GM18507 (cell line): ENCODE measurements around the gene ABHD6.
"Not testable (repeated sequence)": the region's sequence is repeated elsewhere in the genome, so short reads cannot be mapped to it uniquely, and the experiment has no call there.

Source experiments
- DNase-seq: peaks from one replicate; pipeline ENCODE4 v3.0.0; 2011; ENCODE audit warnings: low read depth; ENCODE audit not compliant: insufficient read length; ENCODE audit errors: extremely low spot score
- FAIRE-seq: peaks from 2 replicates; lab custom pipeline; 2011; peaks lifted over from hg19 to GRCh38; lab: Jason Lieb, UNC

Gene ABHD6

GRCh38 chr3:58237941-58238681, 519 bp downstream of the ABHD6 start:
- FAIRE-seq, result peak; percentile 62
- peak; percentile 39 for DNase-seq

GRCh38 chr3:58238830-58239229, 1.2 kb downstream of the ABHD6 start:
- FAIRE-seq (no peak), DNase-seq (no peak)

- FAIRE-seq (no peak), DNase-seq (no peak)
These were observed 3.9 kb downstream of the ABHD6 start for GRCh38 chr3:58241306-58242044.

- DNase-seq (no peak), FAIRE-seq (no peak)
These were observed 4.7 kb downstream of the ABHD6 start for GRCh38 chr3:58242340-58242739.

GRCh38 chr3:58242860-58243259, 5.3 kb downstream of the ABHD6 start:
- not testable (repeated sequence) for DNase-seq

GRCh38 chr3:58243976-58244585, 6.5 kb downstream of the ABHD6 start:
- DNase-seq, result no peak
- no peak for FAIRE-seq

More at GRCh38 chr3:58242860-58243259, 5.3 kb downstream of the ABHD6 start:
- not testable (repeated sequence) for FAIRE-seq

GRCh38 chr3:58246148-58247047, 8.8 kb downstream of the ABHD6 start:
- FAIRE-seq (no peak), DNase-seq (no peak)

GRCh38 chr3:58249358-58250092, 11.9 kb downstream of the ABHD6 start:
- no peak for DNase-seq
- FAIRE-seq, result no peak

- DNase-seq (no peak), FAIRE-seq (no peak)
These were observed 12.6 kb downstream of the ABHD6 start for GRCh38 chr3:58250093-58250707.

- FAIRE-seq (no peak), DNase-seq (no peak)
These were observed 14.0 kb downstream of the ABHD6 start for GRCh38 chr3:58251631-58252035.

GRCh38 chr3:58254144-58254543, 16.6 kb downstream of the ABHD6 start:
- FAIRE-seq (no peak), DNase-seq (no peak)

GRCh38 chr3:58256061-58256460, 18.5 kb downstream of the ABHD6 start:
- DNase-seq (no peak), FAIRE-seq (no peak)

- DNase-seq (no peak), FAIRE-seq (no peak)
These were observed 18.9 kb downstream of the ABHD6 start for GRCh38 chr3:58256511-58256910.

GRCh38 chr3:58258392-58259055, 20.9 kb downstream of the ABHD6 start:
- FAIRE-seq (no peak), DNase-seq (no peak)

GRCh38 chr3:58260261-58260731, 22.7 kb downstream of the ABHD6 start:
- DNase-seq, result no peak
- no peak for FAIRE-seq

GRCh38 chr3:58260733-58261132, 23.1 kb downstream of the ABHD6 start:
- no peak for FAIRE-seq
- no peak for DNase-seq

GRCh38 chr3:58261954-58262666, 24.5 kb downstream of the ABHD6 start:
- peak; percentile 73 for FAIRE-seq
- DNase-seq, result no peak
